GM12872 (cell line): ENCODE measurements around the gene CAPN5.

Experiments used
- CTCF ChIP-seq: IDR thresholded peaks from 3 replicates; pipeline ENCODE4 v1.5.1; 2011; ENCODE audit warnings: low read depth, mild to moderate bottlenecking, low read length, moderate library complexity; ENCODE audit not compliant: insufficient read depth

The CAPN5 gene

GRCh38 chr11:77155556-77156130 lies 88.9 kb downstream of the CAPN5 start:
- no peak for TF ChIP-seq CTCF

GRCh38 chr11:77156396-77157195 lies 89.8 kb downstream of the CAPN5 start:
- no peak for TF ChIP-seq CTCF

- no peak for TF ChIP-seq CTCF
Observed at GRCh38 chr11:77158041-77158695, 91.4 kb downstream of the CAPN5 start.

- TF ChIP-seq CTCF = no peak
Observed at GRCh38 chr11:77159219-77159936, 92.6 kb downstream of the CAPN5 start.

GRCh38 chr11:77159937-77160495 lies 93.2 kb downstream of the CAPN5 start:
- TF ChIP-seq CTCF = no peak

GRCh38 chr11:77163271-77163670 lies 96.5 kb downstream of the CAPN5 start:
- no peak for TF ChIP-seq CTCF

GRCh38 chr11:77165066-77165465 lies 98.3 kb downstream of the CAPN5 start:
- no peak for TF ChIP-seq CTCF
